ENCODE results near the gene CRACR2A.

CRACR2A gene

DNA sequence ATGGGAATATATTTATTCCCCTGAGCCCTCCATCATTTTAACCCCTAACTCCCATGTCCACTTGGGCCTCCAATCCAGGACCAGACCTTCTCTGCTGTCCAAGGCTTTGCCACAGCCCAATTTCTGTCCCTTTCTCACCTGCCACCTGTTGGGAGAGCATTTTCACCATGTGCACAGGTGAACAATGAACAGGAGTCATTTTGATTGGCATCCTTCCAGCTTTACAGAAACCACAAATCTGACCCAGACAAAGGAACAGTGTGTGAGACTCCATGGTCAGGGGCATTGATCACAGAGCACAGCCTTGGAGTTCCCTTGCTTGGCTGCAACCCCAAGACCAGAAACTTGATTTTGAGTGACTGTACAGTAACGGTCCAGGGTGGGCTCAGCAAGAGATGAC is 91.9 kb downstream of the CRACR2A start:
- H3K4me3 ChIP-seq (ENCODE audit: control insufficient read depth, low read depth, low read length), result no peak overlapping the region
- DNase-seq (ENCODE audit: low read depth), result no peak
- TF ChIP-seq, protein P1, sequence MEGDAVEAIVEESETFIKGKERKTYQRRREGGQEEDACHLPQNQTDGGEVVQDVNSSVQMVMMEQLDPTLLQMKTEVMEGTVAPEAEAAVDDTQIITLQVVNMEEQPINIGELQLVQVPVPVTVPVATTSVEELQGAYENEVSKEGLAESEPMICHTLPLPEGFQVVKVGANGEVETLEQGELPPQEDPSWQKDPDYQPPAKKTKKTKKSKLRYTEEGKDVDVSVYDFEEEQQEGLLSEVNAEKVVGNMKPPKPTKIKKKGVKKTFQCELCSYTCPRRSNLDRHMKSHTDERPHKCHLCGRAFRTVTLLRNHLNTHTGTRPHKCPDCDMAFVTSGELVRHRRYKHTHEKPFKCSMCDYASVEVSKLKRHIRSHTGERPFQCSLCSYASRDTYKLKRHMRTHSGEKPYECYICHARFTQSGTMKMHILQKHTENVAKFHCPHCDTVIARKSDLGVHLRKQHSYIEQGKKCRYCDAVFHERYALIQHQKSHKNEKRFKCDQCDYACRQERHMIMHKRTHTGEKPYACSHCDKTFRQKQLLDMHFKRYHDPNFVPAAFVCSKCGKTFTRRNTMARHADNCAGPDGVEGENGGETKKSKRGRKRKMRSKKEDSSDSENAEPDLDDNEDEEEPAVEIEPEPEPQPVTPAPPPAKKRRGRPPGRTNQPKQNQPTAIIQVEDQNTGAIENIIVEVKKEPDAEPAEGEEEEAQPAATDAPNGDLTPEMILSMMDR (conservative IDR thresholded peaks at IDR 0.05; ENCODE audit: control insufficient read depth, insufficient read depth, low read depth, low read length), result no peak

- TF ChIP-seq, protein P1 (conservative IDR thresholded peaks at IDR 0.05; ENCODE audit: control insufficient read depth, insufficient read depth, low read depth, low read length), result peak; percentile 57
- H3K4me3 ChIP-seq (ENCODE audit: control insufficient read depth, low read depth, low read length), result no peak overlapping the region
- DNase-seq (ENCODE audit: low read depth), result peak; percentile 47
Observed at GRCh38 chr12:3658327-3659163, 94.4 kb downstream of the CRACR2A start.

DNA sequence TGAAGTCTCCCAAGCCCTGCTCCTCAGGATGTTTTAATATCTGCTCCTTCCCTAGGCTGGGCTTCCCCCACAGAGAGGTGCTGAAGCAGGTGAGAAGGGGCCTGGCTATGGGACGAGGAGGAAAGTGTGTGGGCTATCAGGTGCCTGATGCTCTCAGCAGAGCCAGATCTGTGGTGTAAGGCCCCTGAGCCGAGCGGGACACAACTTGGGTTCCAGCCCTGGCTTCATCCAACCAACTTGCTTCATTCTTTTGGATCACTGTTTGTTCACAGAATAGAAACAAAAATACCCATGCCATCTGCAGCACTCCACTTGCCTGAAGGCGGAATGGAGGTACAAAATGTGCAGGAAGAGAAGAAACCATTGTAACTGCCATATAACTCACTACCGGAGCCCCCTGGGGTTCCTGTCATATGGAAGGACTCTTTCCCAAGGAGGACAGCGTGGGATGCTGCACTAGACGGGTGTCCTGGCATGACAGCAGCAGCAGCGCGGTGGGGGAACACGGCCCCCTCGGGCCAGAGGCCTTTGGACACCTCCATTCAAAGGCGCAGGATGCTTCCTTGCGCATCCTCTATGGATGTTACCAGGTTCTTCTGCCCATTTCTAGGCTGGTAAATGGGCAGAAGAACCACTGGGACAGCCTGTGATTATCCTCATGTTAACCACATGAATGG is 95.8 kb downstream of the CRACR2A start:
- H3K4me3 ChIP-seq (ENCODE audit: control insufficient read depth, low read depth, low read length), result no peak overlapping the region
- no peak for DNase-seq (ENCODE audit: low read depth)
- TF ChIP-seq, protein P1 (conservative IDR thresholded peaks at IDR 0.05; ENCODE audit: control insufficient read depth, insufficient read depth, low read depth, low read length), result no peak

DNA sequence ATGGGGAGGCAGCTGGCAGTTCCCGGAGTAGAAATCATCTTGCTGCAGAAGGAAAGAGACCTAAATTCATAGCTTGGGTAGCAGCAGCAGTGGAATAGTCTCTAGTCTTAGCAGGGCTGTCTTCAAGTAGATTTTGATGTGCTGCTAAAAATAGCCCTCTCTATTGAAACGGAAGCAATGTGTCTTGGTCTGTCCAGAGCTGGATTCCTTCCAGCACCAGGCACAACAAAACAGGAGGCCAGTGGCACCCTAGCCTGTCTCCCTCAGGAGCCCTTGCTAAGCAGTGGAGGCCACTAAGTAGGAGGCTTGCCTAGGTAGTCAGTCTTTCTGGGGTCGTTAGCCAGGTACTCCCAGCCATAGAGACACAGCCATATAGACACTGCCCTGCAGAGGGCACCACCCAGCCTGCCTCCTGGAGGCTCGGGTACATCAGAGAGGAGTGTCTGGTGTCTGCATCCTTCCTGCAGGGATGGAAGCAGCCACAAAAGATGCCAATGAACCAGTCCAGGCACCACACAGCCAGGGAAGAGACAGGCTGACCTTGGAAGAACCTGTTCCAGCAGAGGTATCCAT is 97.5 kb downstream of the CRACR2A start:
- H3K4me3 ChIP-seq (ENCODE audit: control insufficient read depth, low read depth, low read length), result no peak overlapping the region
- DNase-seq (ENCODE audit: low read depth), result peak; percentile 22
- TF ChIP-seq, protein P1 (conservative IDR thresholded peaks at IDR 0.05; ENCODE audit: control insufficient read depth, insufficient read depth, low read depth, low read length), result peak; percentile 45

DNA sequence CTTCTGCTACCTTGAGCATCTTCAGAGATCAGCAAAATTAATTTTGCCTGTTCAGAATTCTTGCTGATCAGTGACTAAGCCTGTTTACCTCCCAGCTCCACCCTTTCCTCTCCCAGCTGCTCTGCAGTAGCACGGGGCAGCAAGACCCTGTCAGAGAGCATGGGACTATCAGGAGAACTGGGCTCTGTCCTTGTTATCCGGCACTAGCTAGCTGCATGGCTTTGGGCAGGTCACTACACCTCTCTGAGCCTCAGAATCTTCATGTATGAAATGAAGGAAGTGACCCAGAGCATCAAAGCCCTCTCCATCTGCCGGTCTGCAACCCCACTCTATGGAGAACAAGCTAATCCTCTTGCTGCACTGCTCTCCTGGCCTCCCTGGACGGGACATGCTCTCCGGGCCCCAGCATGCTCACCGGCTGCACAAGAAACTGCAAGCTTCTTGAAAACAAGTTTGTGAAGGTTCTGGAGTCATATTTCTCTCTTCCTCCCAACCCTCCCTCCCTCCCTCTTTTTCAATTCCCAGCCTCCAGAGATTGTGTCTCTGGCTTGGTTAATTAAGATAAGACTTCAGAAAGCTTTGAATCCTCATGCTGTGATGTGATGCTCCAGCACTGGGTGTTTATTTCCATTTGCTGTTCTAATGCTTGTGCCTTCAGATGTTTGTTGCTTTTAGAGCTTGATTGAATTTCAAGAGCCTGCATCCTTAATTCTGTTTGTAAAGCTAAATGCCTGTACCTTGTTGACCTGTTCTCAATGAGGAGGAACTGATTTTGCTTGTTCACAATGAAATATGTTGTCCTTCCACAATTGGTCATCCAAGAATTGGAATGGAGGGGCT is 101.1 kb downstream of the CRACR2A start:
- no peak overlapping the region for H3K4me3 ChIP-seq (ENCODE audit: control insufficient read depth, low read depth, low read length)
- no peak for DNase-seq (ENCODE audit: low read depth)
- TF ChIP-seq, protein P1 (conservative IDR thresholded peaks at IDR 0.05; ENCODE audit: control insufficient read depth, insufficient read depth, low read depth, low read length), result no peak

DNA sequence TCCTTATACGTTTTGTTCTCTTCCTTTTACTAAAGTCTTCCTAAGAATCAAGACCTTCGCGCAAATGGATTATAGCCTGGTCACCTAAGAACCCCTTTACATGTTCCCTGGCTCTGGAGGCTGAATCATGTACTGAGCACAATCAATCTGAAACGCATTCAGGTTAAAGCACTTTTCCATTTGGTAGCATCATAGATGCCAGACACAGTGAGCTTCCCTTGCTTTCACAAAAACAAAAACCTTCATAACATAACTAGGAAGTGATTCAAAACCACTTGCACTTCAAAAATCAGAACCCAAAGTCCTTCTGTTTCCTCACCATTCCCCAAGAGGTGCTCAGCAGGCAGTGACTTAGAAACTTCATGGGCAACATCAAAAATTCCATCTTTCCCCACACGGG is 105.4 kb downstream of the CRACR2A start:
- no peak for DNase-seq (ENCODE audit: low read depth)
- TF ChIP-seq, protein P1 (conservative IDR thresholded peaks at IDR 0.05; ENCODE audit: control insufficient read depth, insufficient read depth, low read depth, low read length), result no peak
- no peak overlapping the region for H3K4me3 ChIP-seq (ENCODE audit: control insufficient read depth, low read depth, low read length)

Measured in fibroblast of mammary gland (primary cell).